ENCODE data around the gene RABEP2. TPM values are rescaled to one million over a fixed set of nuclear protein-coding genes. Genes with fewer than 3 reads are reported as not detected.

RABEP2 gene
- total RNA-seq, 1 donor, result 27.4 TPM

DNA sequence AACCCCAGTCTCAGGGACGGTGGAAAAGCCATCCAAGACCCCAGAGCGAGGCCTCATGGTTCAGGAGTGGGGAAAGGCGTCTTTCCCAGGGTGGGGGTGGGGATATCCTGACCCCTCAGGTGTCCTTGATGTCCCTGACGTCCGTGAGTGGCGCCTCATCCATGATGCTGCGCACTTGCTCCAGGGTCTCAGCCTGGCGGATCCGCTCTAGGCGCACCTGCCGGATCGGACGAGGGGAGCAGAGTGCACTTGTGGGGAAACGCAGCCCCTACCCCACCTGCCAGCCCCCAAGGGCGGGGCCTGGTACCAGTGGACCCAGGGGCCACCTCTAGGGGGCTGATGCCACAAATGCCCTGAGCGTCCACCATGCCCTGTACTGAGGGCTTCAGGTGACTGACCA is 20.2 kb downstream of the RABEP2 start:
- DNase-seq (ENCODE audit: low read depth), result no peak
- H3K4me3 ChIP-seq (ENCODE audit: low read depth, low read length), result no peak overlapping the region
- TF ChIP-seq CTCF (IDR thresholded peaks at IDR 0.05; ENCODE audit: insufficient read depth, low read length), result no peak

- H3K4me3 ChIP-seq (ENCODE audit: low read depth, low read length), result no peak overlapping the region
- no peak for TF ChIP-seq CTCF (IDR thresholded peaks at IDR 0.05; ENCODE audit: insufficient read depth, low read length)
- DNase-seq (ENCODE audit: low read depth), result no peak
Measured at GRCh38 chr16:28904363-28904762, 20.7 kb downstream of the RABEP2 start.

GRCh38 chr16:28903344-28904042 is 21.5 kb downstream of the RABEP2 start:
- no peak for TF ChIP-seq CTCF (IDR thresholded peaks at IDR 0.05; ENCODE audit: insufficient read depth, low read length)
- no peak overlapping the region for H3K4me3 ChIP-seq (ENCODE audit: low read depth, low read length)
- DNase-seq (ENCODE audit: low read depth), result no peak

DNA sequence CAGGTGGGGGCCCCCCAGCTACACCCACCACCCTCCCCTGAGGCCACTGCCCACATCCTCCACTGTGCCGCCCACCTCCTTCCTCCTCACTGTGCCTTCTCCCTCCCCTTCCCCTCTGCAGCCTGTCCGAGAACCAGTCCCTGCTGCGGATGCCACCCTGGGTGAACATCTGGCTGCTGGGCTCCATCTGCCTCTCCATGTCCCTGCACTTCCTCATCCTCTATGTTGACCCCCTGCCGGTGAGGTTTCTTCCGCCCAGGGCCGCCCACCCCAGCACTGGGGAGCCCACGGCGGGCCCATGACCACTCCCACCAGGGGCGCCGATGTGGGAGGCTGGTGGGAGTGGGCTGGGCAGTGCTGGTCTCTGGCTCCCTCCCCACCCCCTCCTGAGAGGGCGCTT is 22.1 kb downstream of the RABEP2 start:
- no peak for DNase-seq (ENCODE audit: low read depth)
- no peak for TF ChIP-seq CTCF (IDR thresholded peaks at IDR 0.05; ENCODE audit: insufficient read depth, low read length)
- H3K4me3 ChIP-seq (ENCODE audit: low read depth, low read length), result no peak overlapping the region

DNA sequence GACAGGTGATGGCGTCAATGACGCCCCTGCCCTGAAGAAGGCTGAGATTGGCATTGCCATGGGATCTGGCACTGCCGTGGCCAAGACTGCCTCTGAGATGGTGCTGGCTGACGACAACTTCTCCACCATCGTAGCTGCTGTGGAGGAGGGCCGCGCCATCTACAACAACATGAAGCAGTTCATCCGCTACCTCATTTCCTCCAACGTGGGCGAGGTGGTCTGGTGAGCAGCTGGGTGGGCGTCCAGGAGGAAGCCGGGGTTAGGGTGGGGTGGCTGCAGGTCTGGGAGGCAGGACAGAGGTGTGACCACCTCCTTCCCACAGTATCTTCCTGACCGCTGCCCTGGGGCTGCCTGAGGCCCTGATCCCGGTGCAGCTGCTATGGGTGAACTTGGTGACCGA is 23.2 kb downstream of the RABEP2 start:
- TF ChIP-seq CTCF (IDR thresholded peaks at IDR 0.05; ENCODE audit: insufficient read depth, low read length), result no peak
- no peak overlapping the region for H3K4me3 ChIP-seq (ENCODE audit: low read depth, low read length)
- no peak for DNase-seq (ENCODE audit: low read depth)

GRCh38 chr16:28900601-28901000 is 24.4 kb downstream of the RABEP2 start:
- no peak overlapping the region for H3K4me3 ChIP-seq (ENCODE audit: low read depth, low read length)
- no peak for DNase-seq (ENCODE audit: low read depth)
- no peak for TF ChIP-seq CTCF (IDR thresholded peaks at IDR 0.05; ENCODE audit: insufficient read depth, low read length)

All from fibroblast of the aortic adventitia (primary cell).